Gastrocnemius medialis (tissue), 4 donors: Measurements from ENCODE around the gene MARF1. TPM values are rescaled to one million over a fixed set of nuclear protein-coding genes. Genes with fewer than 3 reads are reported as not detected.

Experiments used
- ATAC-seq, 2 donors: fragments of 150-250 bp; one replicate each; pipeline ENCODE4 v1.9.1; 2016
- DNase-seq, 2 donors: peaks; one replicate each; pipeline ENCODE4 v3.0.0-alpha.2; 2019
- H3K27ac ChIP-seq, 4 donors: fragments of 200-600 bp; sonication (generic); 1 replicate in 1 of 4; 2 replicates in 3 of 4; pipeline ENCODE4 v1.5.1; 2016 to 2018; ENCODE audit warnings: mild to moderate bottlenecking in 2 of 4, moderate library complexity in 1 of 4
- H3K27me3 ChIP-seq, 3 donors: fragments of 200-600 bp; sonication (generic) in 2 of 3; 1 replicate in 1 of 3; 2 replicates in 2 of 3; pipeline versions ENCODE4 v1.5.1 to v1.6.0; 2016 to 2019; ENCODE audit warnings: mild to moderate bottlenecking in 1 of 3, moderate library complexity in 1 of 3
- H3K36me3 ChIP-seq, 2 donors: fragments of 200-600 bp; sonication (generic) in 1 of 2; one replicate each; pipeline ENCODE4 v1.5.1; 2017 to 2018
- H3K4me1 ChIP-seq, 2 donors: fragments of 200-600 bp; sonication (generic) in 1 of 2; one replicate each; pipeline ENCODE4 v1.5.1; 2016 to 2017; ENCODE audit warnings: mild to moderate bottlenecking in 2 of 2
- H3K4me3 ChIP-seq, 4 donors: fragments of 200-600 bp; sonication (generic) in 3 of 4; 1 replicate in 1 of 4; 2 replicates in 3 of 4; pipeline ENCODE4 v1.5.1; 2016 to 2019; ENCODE audit warnings: mild to moderate bottlenecking in 2 of 4
- H3K9me3 ChIP-seq, 3 donors: fragments of 200-600 bp; sonication (generic) in 2 of 3; 1 replicate in 1 of 3; 2 replicates in 2 of 3; pipeline ENCODE4 v1.5.1; 2016 to 2019
- CTCF ChIP-seq, 5 experiments: fragments of 450-650 bp in 3 of 5; fragments of 200-600 bp in 2 of 5; sonication (generic) in 2 of 5; IDR thresholded peaks in 4 of 5; conservative IDR thresholded peaks in 1 of 5; 1 replicate in 4 of 5; 2 replicates in 1 of 5; pipeline ENCODE4 v1.5.1; 2016 to 2019; ENCODE audit warnings: antibody characterized with exemption in 5 of 5, mild to moderate bottlenecking in 3 of 5, moderate library complexity in 3 of 5
- POLR2A ChIP-seq, 2 donors: fragments of 450-650 bp; IDR thresholded peaks; one replicate each; pipeline ENCODE4 v1.6.1; 2017; ENCODE audit warnings: antibody characterized with exemption in 2 of 2, mild to moderate bottlenecking in 2 of 2, moderate library complexity in 2 of 2
- in situ Hi-C, 4 donors: fragments of 200-750 bp; cut with MboI; loops; one replicate each; pipeline versions ENCODE4 v1.15.0 to v1.8.0; 2017; ENCODE audit warnings: low sequenced_read_pairs in 4 of 4
- intact Hi-C: fragments of 100-400 bp; cut with DNase I; formaldehyde crosslinking; loops from one replicate; pipeline ENCODE4 v1.15.1; 2023; ENCODE audit warnings: low total_unique reads
- total RNA-seq, 4 donors: library from RNA; depleted of rRNA; stranded (reverse); fragments of >200 nt; gene quantifications; one replicate each; pipeline versions ENCODE4 v1.1.0 to v1.2.3, GENCODE V29; 2016

The MARF1 gene
- total RNA-seq, 4 donors from 2014 or later: 19.5 to 29.8 (median 26.5) TPM

- Histone ChIP-seq H3K27me3 (no peaks in the 10 kb centered on the region), H3K9me3 (no peaks in the 10 kb centered on the region), H3K36me3 (peaks cover 0 to 39% of the 10 kb centered on the region in 2 donors), H3K27ac (no peak overlapping the region), H3K4me1 (peaks cover 0 to 8% of the 10 kb centered on the region in 2 donors), H3K4me3 (no peak overlapping the region)
- no peak for DNase-seq
- in situ Hi-C loops: no loop called here
- no peak for ATAC-seq
- no peak for TF ChIP-seq POLR2A (IDR thresholded peaks at IDR 0.05)
- no peak for TF ChIP-seq CTCF (IDR thresholded peaks at IDR 0.05 in 4 of 5, conservative IDR thresholded peaks at IDR 0.05 in 1 of 5)
- intact Hi-C loops: no loop called here
These were observed 46.3 kb upstream of the MARF1 start for GRCh38 chr16:15689290-15689689.

GRCh38 chr16:15686287-15686686 lies 43.3 kb upstream of the MARF1 start:
- no peak overlapping the region for H3K27ac ChIP-seq
- TF ChIP-seq CTCF (IDR thresholded peaks at IDR 0.05 in 4 of 5, conservative IDR thresholded peaks at IDR 0.05 in 1 of 5): no peak
- TF ChIP-seq POLR2A (IDR thresholded peaks at IDR 0.05): no peak
- H3K27me3 ChIP-seq: no peaks in the 10 kb centered on the region
- H3K4me1 ChIP-seq: peaks cover 0 to 8% of the 10 kb centered on the region in 2 donors
- ATAC-seq (peak in 1 of 2 donors; percentile 49), DNase-seq (peak in 1 of 2 donors; percentile 15)
- intact Hi-C loops (no loop called here), in situ Hi-C loops (no loop called here)
- H3K4me3 ChIP-seq: no peak overlapping the region
- no peaks in the 10 kb centered on the region for H3K9me3 ChIP-seq
- peaks cover 0 to 17% of the 10 kb centered on the region in 2 donors for H3K36me3 ChIP-seq

GRCh38 chr16:15682105-15682570 lies 39.2 kb upstream of the MARF1 start:
- Histone ChIP-seq H3K27ac (no peak overlapping the region), H3K4me1 (peaks cover 0 to 8% of the 10 kb centered on the region in 2 donors), H3K4me3 (no peak overlapping the region), H3K36me3 (peaks cover 0 to 13% of the 10 kb centered on the region in 2 donors), H3K9me3 (no peaks in the 10 kb centered on the region), H3K27me3 (no peaks in the 10 kb centered on the region)
- in situ Hi-C loops (no loop called here), intact Hi-C loops (no loop called here)
- no peak for DNase-seq
- TF ChIP-seq CTCF (IDR thresholded peaks at IDR 0.05 in 4 of 5, conservative IDR thresholded peaks at IDR 0.05 in 1 of 5) (no peak), POLR2A (IDR thresholded peaks at IDR 0.05) (no peak)
- no peak for ATAC-seq

- Histone ChIP-seq H3K4me1 (peaks cover 9 to 12% of the 10 kb centered on the region in 2 donors), H3K36me3 (peaks cover 0 to 13% of the 10 kb centered on the region in 2 donors), H3K9me3 (no peaks in the 10 kb centered on the region), H3K27me3 (no peaks in the 10 kb centered on the region), H3K4me3 (no peak overlapping the region), H3K27ac (no peak overlapping the region)
- ATAC-seq (no peak), DNase-seq (no peak)
- in situ Hi-C loops (loop anchor here in 1 of 4 donors (10.0 kb wide), 1 partner anchor 57 kb away; no protein-coding TSS in a partner anchor), intact Hi-C loops (no loop called here)
- TF ChIP-seq POLR2A (IDR thresholded peaks at IDR 0.05) (no peak), CTCF (IDR thresholded peaks at IDR 0.05 in 4 of 5, conservative IDR thresholded peaks at IDR 0.05 in 1 of 5) (no peak)
These were observed 34.5 kb upstream of the MARF1 start for GRCh38 chr16:15677447-15677846.

- Histone ChIP-seq H3K36me3 (peaks cover 0 to 13% of the 10 kb centered on the region in 2 donors), H3K4me1 (peaks cover 14 to 20% of the 10 kb centered on the region in 2 donors), H3K27me3 (no peaks in the 10 kb centered on the region), H3K27ac (no peak overlapping the region), H3K4me3 (no peak overlapping the region), H3K9me3 (no peaks in the 10 kb centered on the region)
- TF ChIP-seq POLR2A (IDR thresholded peaks at IDR 0.05) (no peak), CTCF (IDR thresholded peaks at IDR 0.05 in 4 of 5, conservative IDR thresholded peaks at IDR 0.05 in 1 of 5) (no peak)
- in situ Hi-C loops: loop anchor here in 1 of 4 donors (10.0 kb wide), 1 partner anchor 58 kb away; no protein-coding TSS in a partner anchor
- DNase-seq (no peak), ATAC-seq (no peak)
- intact Hi-C loops: no loop called here
These were observed 33.6 kb upstream of the MARF1 start for GRCh38 chr16:15676506-15676905.
